ENCODE measurements around the gene PRDM4.
A peak's percentile ranks its signal among the peaks of the same experiment; 100 is the strongest.

Gene PRDM4

GRCh38 chr12:107782067-107782466, 21.1 kb upstream of the PRDM4 start:
- no peak for TF ChIP-seq POLR2A (IDR thresholded peaks at IDR 0.05; ENCODE audit: low read length)
- TF ChIP-seq GATA1 (IDR thresholded peaks at IDR 0.05; ENCODE audit: low read depth, low read length), result no peak
- DNase-seq, result no peak

GRCh38 chr12:107780298-107780697, 19.4 kb upstream of the PRDM4 start:
- TF ChIP-seq GATA1 (IDR thresholded peaks at IDR 0.05; ENCODE audit: low read depth, low read length) (no peak), POLR2A (IDR thresholded peaks at IDR 0.05; ENCODE audit: low read length) (no peak)
- DNase-seq, result no peak

- TF ChIP-seq POLR2A (IDR thresholded peaks at IDR 0.05; ENCODE audit: low read length) (no peak), GATA1 (IDR thresholded peaks at IDR 0.05; ENCODE audit: low read depth, low read length) (no peak)
- DNase-seq, result no peak
Measured at GRCh38 chr12:107779077-107779831, 18.3 kb upstream of the PRDM4 start.

GRCh38 chr12:107778383-107779025, 17.6 kb upstream of the PRDM4 start:
- TF ChIP-seq GATA1 (IDR thresholded peaks at IDR 0.05; ENCODE audit: low read depth, low read length) (no peak), POLR2A (IDR thresholded peaks at IDR 0.05; ENCODE audit: low read length) (no peak)
- no peak for DNase-seq

GRCh38 chr12:107776171-107776570, 15.2 kb upstream of the PRDM4 start:
- no peak for TF ChIP-seq GATA1 (IDR thresholded peaks at IDR 0.05; ENCODE audit: low read depth, low read length)
- no peak for TF ChIP-seq POLR2A (IDR thresholded peaks at IDR 0.05; ENCODE audit: low read length)
- DNase-seq, result no peak

- no peak for TF ChIP-seq POLR2A (IDR thresholded peaks at IDR 0.05; ENCODE audit: low read length)
- TF ChIP-seq GATA1 (IDR thresholded peaks at IDR 0.05; ENCODE audit: low read depth, low read length), result no peak
- no peak for DNase-seq
Measured at GRCh38 chr12:107775093-107775721, 14.3 kb upstream of the PRDM4 start.

GRCh38 chr12:107774349-107775029, 13.6 kb upstream of the PRDM4 start, which contains the start of gene ASCL4:
Gene ASCL4, plus strand, starts transcription at chr12:107774704. Its CDS starts 515 bp downstream, at chr12:107775219.
- DNase-seq, result no peak
- TF ChIP-seq POLR2A (IDR thresholded peaks at IDR 0.05; ENCODE audit: low read length) (no peak), GATA1 (IDR thresholded peaks at IDR 0.05; ENCODE audit: low read depth, low read length) (no peak)

GRCh38 chr12:107767466-107767865, 6.5 kb upstream of the PRDM4 start:
- no peak for TF ChIP-seq POLR2A (IDR thresholded peaks at IDR 0.05; ENCODE audit: low read length)
- no peak for TF ChIP-seq GATA1 (IDR thresholded peaks at IDR 0.05; ENCODE audit: low read depth, low read length)
- DNase-seq, result no peak

- DNase-seq, result no peak
- TF ChIP-seq POLR2A (IDR thresholded peaks at IDR 0.05; ENCODE audit: low read length), result no peak
- no peak for TF ChIP-seq GATA1 (IDR thresholded peaks at IDR 0.05; ENCODE audit: low read depth, low read length)
Measured at GRCh38 chr12:107765316-107765715, 4.4 kb upstream of the PRDM4 start.

- DNase-seq, result no peak
- TF ChIP-seq POLR2A (IDR thresholded peaks at IDR 0.05; ENCODE audit: low read length) (no peak), GATA1 (IDR thresholded peaks at IDR 0.05; ENCODE audit: low read depth, low read length) (no peak)
Measured at GRCh38 chr12:107764626-107765025, 3.7 kb upstream of the PRDM4 start.

- no peak for DNase-seq
- TF ChIP-seq POLR2A (IDR thresholded peaks at IDR 0.05; ENCODE audit: low read length), result no peak
- TF ChIP-seq GATA1 (IDR thresholded peaks at IDR 0.05; ENCODE audit: low read depth, low read length), result no peak
Measured at GRCh38 chr12:107762874-107763273, 1.9 kb upstream of the PRDM4 start.

- no peak for DNase-seq
Measured at GRCh38 chr12:107761502-107761904, 566 bp upstream of the PRDM4 start.

GRCh38 chr12:107760207-107760808, 629 bp downstream of the PRDM4 start:
- peak; percentile 54 to 66 for DNase-seq
- no peak for TF ChIP-seq POLR2A (IDR thresholded peaks at IDR 0.05; ENCODE audit: low read length)
- no peak for TF ChIP-seq GATA1 (IDR thresholded peaks at IDR 0.05; ENCODE audit: low read depth, low read length)

More at GRCh38 chr12:107761502-107761904, 566 bp upstream of the PRDM4 start:
- TF ChIP-seq POLR2A (IDR thresholded peaks at IDR 0.05; ENCODE audit: low read length) (no peak), GATA1 (IDR thresholded peaks at IDR 0.05; ENCODE audit: low read depth, low read length) (no peak)

Measured in erythroblast (primary cell).